Upper lobe of right lung (tissue), 1 donor: ENCODE results near the gene ATL2. TPM values are rescaled to one million over a fixed set of nuclear protein-coding genes. Genes with fewer than 3 reads are reported as not detected.

ENCODE experiments used
- ATAC-seq: fragments of 200-7000 bp; cut with Tn5 transposase; one replicate; pipeline ENCODE4 v1.9.1; 2020; ENCODE audit warnings: mild to moderate bottlenecking, moderate library complexity
- DNase-seq: peaks from one replicate; pipeline ENCODE4 v3.0.0-alpha.2; 2020
- H3K27ac ChIP-seq: fragments of 200-600 bp; one replicate; pipeline ENCODE4 v1.8.0; 2022
- H3K27me3 ChIP-seq: fragments of 200-600 bp; one replicate; pipeline ENCODE4 v1.8.0; 2022; ENCODE audit warnings: mild to moderate bottlenecking
- H3K36me3 ChIP-seq: fragments of 200-600 bp; one replicate; pipeline ENCODE4 v1.8.0; 2022
- H3K4me1 ChIP-seq: fragments of 200-600 bp; one replicate; pipeline ENCODE4 v1.8.0; 2022
- H3K4me3 ChIP-seq: fragments of 200-600 bp; one replicate; pipeline ENCODE4 v1.8.0; 2022; ENCODE audit warnings: mild to moderate bottlenecking
- H3K9me3 ChIP-seq: fragments of 200-600 bp; one replicate; pipeline ENCODE4 v1.8.0; 2022
- CTCF ChIP-seq: fragments of 200-600 bp; IDR thresholded peaks from one replicate; pipeline ENCODE4 v1.8.0; 2022; ENCODE audit warnings: antibody characterized with exemption
- intact Hi-C: fragments of 100-400 bp; cut with DNase I; formaldehyde crosslinking; loops from one replicate; pipeline ENCODE4 v1.11.0; 2022
- long read RNA-seq: library from polyadenylated mRNA; unstranded; transcript quantifications from one replicate; pipeline ENCODE4 v2.0.0, GENCODE V29; 2021
- total RNA-seq: library from RNA; stranded (reverse); fragmentation: NEBNext Ultra II Directional; extraction: Animal tissue kit (Norgen Biotek cat#: 25700); gene quantifications from one replicate; pipeline ENCODE4 v1.2.1, GENCODE V29; 2021
- donor health status: DM: no; HTN: yes; CAD: no; lungs with severe emphysema.

ATL2 gene
- total RNA-seq = 69.1 TPM
- long read RNA-seq, transcript ATL2-201 (13 exons, 2,868 nt) = major isoform, 19 of 39 reads
- long read RNA-seq, partial matches to known transcripts = 13 of 39 reads
- long read RNA-seq, other reads (novel, unspliced or antisense) = 5 of 39 reads

GRCh38 chr2:38377050-38377828 lies at the start of gene ATL2:
Gene ATL2, minus strand, starts transcription at chr2:38377273. Its CDS starts 13 bp downstream, at chr2:38377260.
- Histone ChIP-seq H3K36me3 (no peaks in the 10 kb centered on the region), H3K4me3 (peak within 1 kb of the TSS; percentile 88), H3K27ac (peak within 1 kb of the TSS; percentile 97), H3K4me1 (peaks cover 33% of the 10 kb centered on the region), H3K9me3 (no peaks in the 10 kb centered on the region), H3K27me3 (no peaks in the 10 kb centered on the region)
- DNase-seq = peak; percentile 98
- TF ChIP-seq CTCF = no peak
- intact Hi-C loops = no loop called here
- ATAC-seq = peak; percentile 95

GRCh38 chr2:38423763-38424162 lies 46.7 kb upstream of the ATL2 start:
- H3K27me3 ChIP-seq = no peaks in the 10 kb centered on the region
- TF ChIP-seq CTCF = no peak

GRCh38 chr2:38421274-38422056 lies 44.4 kb upstream of the ATL2 start:
- Histone ChIP-seq H3K27me3 (no peaks in the 10 kb centered on the region), H3K4me1 (no peaks in the 10 kb centered on the region), H3K9me3 (no peaks in the 10 kb centered on the region), H3K36me3 (no peaks in the 10 kb centered on the region), H3K4me3 (no peak overlapping the region), H3K27ac (no peak overlapping the region)
- no peak for DNase-seq
- no peak for TF ChIP-seq CTCF
- intact Hi-C loops = no loop called here
- ATAC-seq = no peak

More at GRCh38 chr2:38423763-38424162, 46.7 kb upstream of the ATL2 start:
- ATAC-seq (no peak), DNase-seq (no peak)
- Histone ChIP-seq H3K36me3 (no peaks in the 10 kb centered on the region), H3K9me3 (no peaks in the 10 kb centered on the region), H3K4me3 (no peak overlapping the region), H3K27ac (no peak overlapping the region), H3K4me1 (no peaks in the 10 kb centered on the region)
- intact Hi-C loops = no loop called here

- TF ChIP-seq CTCF = no peak
- Histone ChIP-seq H3K4me1 (no peaks in the 10 kb centered on the region), H3K9me3 (no peaks in the 10 kb centered on the region), H3K4me3 (no peak overlapping the region), H3K27ac (no peak overlapping the region), H3K36me3 (no peaks in the 10 kb centered on the region), H3K27me3 (no peaks in the 10 kb centered on the region)
- no peak for ATAC-seq
- no peak for DNase-seq
- intact Hi-C loops = no loop called here
Measured at GRCh38 chr2:38419499-38419898, 42.4 kb upstream of the ATL2 start.

- DNase-seq (no peak), ATAC-seq (no peak)
- TF ChIP-seq CTCF = no peak
- Histone ChIP-seq H3K36me3 (no peaks in the 10 kb centered on the region), H3K27me3 (no peaks in the 10 kb centered on the region), H3K9me3 (no peaks in the 10 kb centered on the region), H3K27ac (no peak overlapping the region), H3K4me1 (no peaks in the 10 kb centered on the region), H3K4me3 (no peak overlapping the region)
- intact Hi-C loops = no loop called here
Measured at GRCh38 chr2:38418735-38419134, 41.7 kb upstream of the ATL2 start.
